NCI-H1417 treated with DMSO at 0.1 percent for 48 hours (cell line): ENCODE measurements around the gene RIC8B.
"Not testable (repeated sequence)": the region's sequence is repeated elsewhere in the genome, so short reads cannot be mapped to it uniquely, and the experiment has no call there.

Experiments
- DNase-seq: peaks from one replicate; lab custom pipeline; 2025; lab: John Stamatoyannopoulos, UW

The RIC8B gene, protein sequence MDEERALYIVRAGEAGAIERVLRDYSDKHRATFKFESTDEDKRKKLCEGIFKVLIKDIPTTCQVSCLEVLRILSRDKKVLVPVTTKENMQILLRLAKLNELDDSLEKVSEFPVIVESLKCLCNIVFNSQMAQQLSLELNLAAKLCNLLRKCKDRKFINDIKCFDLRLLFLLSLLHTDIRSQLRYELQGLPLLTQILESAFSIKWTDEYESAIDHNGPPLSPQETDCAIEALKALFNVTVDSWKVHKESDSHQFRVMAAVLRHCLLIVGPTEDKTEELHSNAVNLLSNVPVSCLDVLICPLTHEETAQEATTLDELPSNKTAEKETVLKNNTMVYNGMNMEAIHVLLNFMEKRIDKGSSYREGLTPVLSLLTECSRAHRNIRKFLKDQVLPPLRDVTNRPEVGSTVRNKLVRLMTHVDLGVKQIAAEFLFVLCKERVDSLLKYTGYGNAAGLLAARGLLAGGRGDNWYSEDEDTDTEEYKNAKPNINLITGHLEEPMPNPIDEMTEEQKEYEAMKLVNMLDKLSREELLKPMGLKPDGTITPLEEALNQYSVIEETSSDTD

GRCh38 chr12:106774005-106774807, at the start of gene RIC8B:
TSS of gene RIC8B (plus strand) at chr12:106774682. CDS start at chr12:106774746, 64 bp downstream.
- DNase-seq, result peak; percentile 99

GRCh38 chr12:106724934-106725333, 49.5 kb upstream of the RIC8B start:
- DNase-seq, result no peak

GRCh38 chr12:106726603-106727202, 47.8 kb upstream of the RIC8B start:
- DNase-seq, result not testable (repeated sequence)

DNA sequence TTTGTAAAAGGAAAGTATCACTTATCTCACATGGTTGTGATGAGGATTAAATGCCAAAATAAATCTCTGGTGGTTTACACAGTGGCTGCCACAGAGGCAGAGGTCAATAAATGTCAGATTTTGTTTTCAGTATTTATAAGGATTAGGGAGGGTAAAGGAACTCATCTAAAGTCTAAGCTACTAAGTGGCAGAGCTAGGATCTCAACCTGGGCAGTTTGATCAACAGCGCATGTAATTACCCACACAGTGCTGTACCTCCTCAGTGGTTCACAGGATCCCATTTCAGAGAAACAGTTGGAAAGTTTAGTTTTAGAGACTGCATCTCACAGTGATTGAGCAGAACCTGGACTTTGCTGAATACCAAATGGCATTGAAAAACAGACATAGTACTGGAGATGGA, 44.9 kb upstream of the RIC8B start:
- DNase-seq, result no peak

DNA sequence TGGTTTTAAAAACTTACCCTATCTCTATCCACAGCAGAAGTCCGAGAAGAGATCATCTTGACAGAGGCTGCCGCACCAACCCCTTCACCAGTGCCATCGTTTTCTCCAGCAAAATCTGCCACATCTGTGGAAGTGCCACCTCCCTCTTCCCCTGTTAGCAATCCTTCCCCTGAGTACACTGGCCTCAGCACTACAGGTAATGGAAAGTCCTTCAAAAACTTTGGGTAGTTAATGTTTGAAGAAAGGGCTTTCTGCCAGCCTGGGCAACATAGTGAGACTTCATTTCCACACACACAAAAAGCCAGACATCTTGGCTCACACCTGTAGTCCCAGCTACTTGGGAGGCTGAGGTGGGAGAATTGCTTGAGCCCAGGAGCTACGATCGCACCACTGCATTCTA, 41.6 kb upstream of the RIC8B start:
- DNase-seq, result no peak

GRCh38 chr12:106733660-106734059, 40.8 kb upstream of the RIC8B start:
- DNase-seq, result no peak

GRCh38 chr12:106736051-106736957, 38.2 kb upstream of the RIC8B start:
- DNase-seq, result no peak

- no peak for DNase-seq
These were observed 35.2 kb upstream of the RIC8B start for GRCh38 chr12:106739318-106739717.

GRCh38 chr12:106739815-106740530, 34.5 kb upstream of the RIC8B start:
- no peak for DNase-seq

- DNase-seq, result no peak
These were observed 33.7 kb upstream of the RIC8B start for GRCh38 chr12:106740818-106741217.

- DNase-seq, result no peak
These were observed 33.2 kb upstream of the RIC8B start for GRCh38 chr12:106741247-106741646.

GRCh38 chr12:106743270-106743988, 31.1 kb upstream of the RIC8B start:
- DNase-seq, result no peak

GRCh38 chr12:106744600-106744999, 29.9 kb upstream of the RIC8B start:
- DNase-seq, result no peak

GRCh38 chr12:106745181-106745745, 29.2 kb upstream of the RIC8B start:
- no peak for DNase-seq

DNA sequence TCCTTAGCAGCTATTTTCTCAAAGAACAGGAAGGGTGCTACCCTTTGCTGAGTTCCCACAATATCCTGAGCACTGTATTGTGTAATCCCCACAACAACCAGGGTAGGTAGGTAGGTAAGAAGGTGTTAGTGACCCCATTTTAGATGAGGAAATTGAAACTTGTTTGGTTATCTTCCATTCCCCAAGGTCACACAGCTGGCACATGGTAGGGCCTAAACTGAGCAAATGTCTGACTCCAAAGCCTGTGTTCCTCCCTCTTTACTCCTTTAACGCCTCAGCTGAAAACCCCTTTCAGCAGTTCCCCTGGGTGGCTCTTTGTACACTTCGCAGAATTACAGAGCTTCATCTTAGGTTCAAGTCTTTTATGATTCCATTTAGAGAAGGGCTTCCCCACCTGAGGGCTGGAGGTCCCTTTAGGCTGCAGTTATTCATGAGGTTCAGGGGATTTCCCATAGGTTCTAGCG, 26.5 kb upstream of the RIC8B start:
- no peak for DNase-seq

GRCh38 chr12:106750524-106750923, 24.0 kb upstream of the RIC8B start:
- DNase-seq, result no peak

- no peak for DNase-seq
These were observed 21.0 kb upstream of the RIC8B start for GRCh38 chr12:106753526-106753925.

GRCh38 chr12:106754331-106754730, 20.2 kb upstream of the RIC8B start:
- no peak for DNase-seq

GRCh38 chr12:106757623-106758348, 16.7 kb upstream of the RIC8B start:
- DNase-seq, result no peak
